ENCODE data around the gene UNC5C.

The UNC5C gene

GRCh38 chr4:95446173-95446572 is 102.6 kb downstream of the UNC5C start:
- no peaks in the 10 kb centered on the region for H3K9me3 ChIP-seq (ENCODE audit: control insufficient read depth, insufficient read depth, low read depth, low read length)
- no peaks in the 10 kb centered on the region for H3K36me3 ChIP-seq (ENCODE audit: control insufficient read depth in 2 of 2, insufficient read depth in 1 of 2, low read length in 2 of 2)
- H3K4me1 ChIP-seq (ENCODE audit: control insufficient read depth, insufficient read depth, low read length): no peaks in the 10 kb centered on the region
- no peak overlapping the region for H3K27ac ChIP-seq (ENCODE audit: extremely low read depth, low read depth, low read length)
- no peak for TF ChIP-seq ZFP41 (tag by site-specific recombination; IDR thresholded peaks at IDR 0.05; ENCODE audit: borderline replicate concordance)
- TF ChIP-seq MZF1 (tag by site-specific recombination; IDR thresholded peaks at IDR 0.05; ENCODE audit: borderline replicate concordance): no peak
- TF ChIP-seq ZNF580 (tag by site-specific recombination; IDR thresholded peaks at IDR 0.05): no peak
- TF ChIP-seq REST (tag by site-specific recombination; IDR thresholded peaks at IDR 0.05): no peak
- no peak for TF ChIP-seq ZNF214 (tag by site-specific recombination; IDR thresholded peaks at IDR 0.05; ENCODE audit: borderline replicate concordance)
- no peak for TF ChIP-seq ZNF701 (tag by site-specific recombination; IDR thresholded peaks at IDR 0.05)
- no peak for TF ChIP-seq ZNF362 (tag by site-specific recombination; IDR thresholded peaks at IDR 0.05)
- no peak for TF ChIP-seq GLIS1 (tag by site-specific recombination; IDR thresholded peaks at IDR 0.05)
- TF ChIP-seq ZNF585B (tag by site-specific recombination; IDR thresholded peaks at IDR 0.05): no peak
- TF ChIP-seq GLI4 (tag by site-specific recombination; IDR thresholded peaks at IDR 0.05): no peak
- no peak for TF ChIP-seq ZSCAN23 (tag by site-specific recombination; IDR thresholded peaks at IDR 0.05)
- POLR2A ChIA-PET: no interaction called here
- CTCF ChIA-PET: no interaction called here
- H3K4me3 ChIP-seq (ENCODE audit: low read depth, low read length): no peak overlapping the region

GRCh38 chr4:95445251-95445650 is 103.5 kb downstream of the UNC5C start:
- no peaks in the 10 kb centered on the region for H3K4me1 ChIP-seq (ENCODE audit: control insufficient read depth, insufficient read depth, low read length)
- POLR2A ChIA-PET: no interaction called here
- H3K36me3 ChIP-seq (ENCODE audit: control insufficient read depth in 2 of 2, insufficient read depth in 1 of 2, low read length in 2 of 2): no peaks in the 10 kb centered on the region
- no peaks in the 10 kb centered on the region for H3K9me3 ChIP-seq (ENCODE audit: control insufficient read depth, insufficient read depth, low read depth, low read length)
- CTCF ChIA-PET: no interaction called here
- no peak overlapping the region for H3K27ac ChIP-seq (ENCODE audit: extremely low read depth, low read depth, low read length)
- H3K4me3 ChIP-seq (ENCODE audit: low read depth, low read length): no peak overlapping the region
- TF ChIP-seq ZNF404 (tag by site-specific recombination; IDR thresholded peaks at IDR 0.05): no peak
- no peak for TF ChIP-seq ZBTB44 (tag by site-specific recombination; IDR thresholded peaks at IDR 0.05)
- TF ChIP-seq ZNF16 (tag by site-specific recombination; IDR thresholded peaks at IDR 0.05; ENCODE audit: low read depth): no peak
- no peak for TF ChIP-seq ZNF280C (tag by site-specific recombination; IDR thresholded peaks at IDR 0.05)
- no peak for TF ChIP-seq ZBTB10 (tag by site-specific recombination; IDR thresholded peaks at IDR 0.05)
- TF ChIP-seq HOXD13 (CRISPR knock-in tag; IDR thresholded peaks at IDR 0.05; ENCODE audit: borderline replicate concordance): no peak
- no peak for TF ChIP-seq PRDM4 (tag by site-specific recombination; IDR thresholded peaks at IDR 0.05)
- no peak for TF ChIP-seq TCF7L2 (IDR thresholded peaks at IDR 0.05; ENCODE audit: borderline replicate concordance, low read depth, low read length)
- no peak for TF ChIP-seq ZNF701 (tag by site-specific recombination; IDR thresholded peaks at IDR 0.05)
- TF ChIP-seq EGR2 (tag by site-specific recombination; IDR thresholded peaks at IDR 0.05; ENCODE audit: low read depth): no peak

Data from HEK293 (cell line).